T-helper 17 cell (primary cell): ENCODE measurements around the gene APIP. TPM values are rescaled to one million over a fixed set of nuclear protein-coding genes. Genes with fewer than 3 reads are reported as not detected.
A peak's percentile ranks its signal among the peaks of the same experiment; 100 is the strongest.

Source experiments
- ATAC-seq: fragments of 150-1000 bp; cut with Tn5 transposase; 2 replicates; pipeline ENCODE4 v1.10.0; 2021; ENCODE audit warnings: mild to moderate bottlenecking, moderate library complexity
- DNase-seq, 3 donors: peaks; one replicate each; pipeline versions ENCODE4 v3.0.0 to v3.0.0-alpha.2; 2020 to 2021
- H3K9me3 ChIP-seq: one replicate; pipeline ENCODE4 v1.7.0; 2013; ENCODE audit warnings: low read length, mild to moderate bottlenecking; ENCODE audit not compliant: control insufficient read depth, poor library complexity, severe bottlenecking
- H3K27ac Mint-ChIP-seq: one replicate; pipeline ENCODE4 v1.8.0; 2022; ENCODE audit warnings: mild to moderate bottlenecking, moderate library complexity, mixed read lengths
- H3K27me3 Mint-ChIP-seq: one replicate; pipeline ENCODE4 v1.8.0; 2022; ENCODE audit warnings: mixed read lengths
- H3K36me3 Mint-ChIP-seq: one replicate; pipeline ENCODE4 v1.8.0; 2022; ENCODE audit warnings: low read depth, mixed read lengths
- H3K4me1 Mint-ChIP-seq: one replicate; pipeline ENCODE4 v1.8.0; 2022; ENCODE audit warnings: mild to moderate bottlenecking, mixed read lengths
- H3K4me3 Mint-ChIP-seq: one replicate; pipeline ENCODE4 v1.8.0; 2022; ENCODE audit warnings: mild to moderate bottlenecking, moderate library complexity, mixed read lengths
- total RNA-seq, 4 donors: library from RNA in 2 of 4; stranded (reverse) in 2 of 4; gene quantifications; one replicate each; pipeline ENCODE4 v1.2.3 and lab custom pipeline; 2022 to 2026

The APIP gene
- 1 to 10 TPM; 6.4 to 8.4 TPM for total RNA-seq
- total RNA-seq (lab: John Stamatoyannopoulos, UW): 9.9 to 33.0 reads per million in 2 donors

- peaks cover 42% of the 10 kb centered on the region for H3K4me1 Mint-ChIP-seq
- H3K36me3 Mint-ChIP-seq: peaks cover 7% of the 10 kb centered on the region
- H3K9me3 ChIP-seq: no peaks in the 10 kb centered on the region
- H3K27me3 Mint-ChIP-seq: no peaks in the 10 kb centered on the region
- peak; percentile 84 to 98 (median 91) for DNase-seq
- peak; percentile 91 for ATAC-seq
- peak within 1 kb of the TSS; percentile 96 for H3K27ac Mint-ChIP-seq
- peak within 1 kb of the TSS; percentile 96 for H3K4me3 Mint-ChIP-seq
Measured at GRCh38 chr11:34916015-34916842, at the start of gene APIP, which contains the start of gene PDHX. Gene APIP, minus strand, starts transcription at chr11:34916379. Its CDS starts 95 bp downstream, at chr11:34916284. Gene PDHX, plus strand, starts transcription at chr11:34916618. Its CDS starts 38 bp downstream, at chr11:34916656.

DNA sequence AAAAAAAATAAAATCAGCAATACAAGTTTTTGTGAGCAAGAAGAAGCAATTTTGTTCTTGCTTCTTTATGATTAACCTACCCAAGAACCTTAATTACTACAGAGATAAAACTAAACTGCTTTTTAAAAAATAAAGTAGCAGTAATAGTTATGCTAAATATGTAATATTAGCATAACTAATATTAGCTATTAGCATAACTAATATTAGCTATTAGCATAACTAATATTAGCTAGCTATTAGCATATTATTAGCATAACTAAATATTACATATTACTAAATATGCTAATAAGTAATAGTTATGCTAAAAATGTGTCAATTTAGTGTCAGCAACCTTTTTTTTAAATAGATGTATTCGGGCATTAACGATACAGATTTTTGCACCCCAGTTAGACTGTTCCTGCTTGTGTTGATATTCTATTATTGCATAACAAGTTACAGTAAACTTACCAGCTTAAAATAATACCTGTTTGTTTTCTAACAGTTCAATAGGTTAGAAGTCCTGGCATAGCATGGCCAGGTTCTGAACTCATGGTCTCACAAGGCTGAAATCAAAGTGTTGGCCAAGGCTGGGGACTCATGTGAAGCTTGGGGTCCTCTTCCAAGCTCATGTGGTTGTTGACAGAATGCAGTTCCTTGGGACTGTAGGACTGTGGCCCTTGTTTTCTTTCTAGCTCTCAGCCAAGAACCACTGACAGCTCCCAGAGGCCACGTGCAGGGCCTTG, 48.6 kb upstream of the APIP start:
- no peaks in the 10 kb centered on the region for H3K9me3 ChIP-seq

DNA sequence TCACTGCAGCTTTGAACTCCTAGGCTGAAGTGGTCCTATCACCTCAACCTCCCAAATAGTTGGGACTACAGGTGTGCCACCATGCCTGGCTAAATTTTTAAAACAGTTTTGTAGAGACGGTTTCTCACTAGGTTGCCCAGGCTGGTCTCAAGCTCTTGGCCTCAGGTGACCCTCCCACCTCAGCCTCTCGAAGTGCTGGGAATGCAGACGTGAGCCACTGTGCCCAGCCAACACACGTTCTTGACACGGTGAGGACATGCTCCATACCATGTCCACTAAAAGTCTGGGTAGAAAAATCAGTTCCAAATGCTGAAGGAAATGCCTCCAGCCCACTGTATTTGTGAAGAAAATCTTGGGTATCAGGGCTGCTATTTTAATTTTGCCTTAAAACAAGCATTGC, 47.2 kb upstream of the APIP start:
- Mint-ChIP-seq H3K4me1 (peaks cover 6% of the 10 kb centered on the region), H3K27ac (no peak overlapping the region), H3K36me3 (peaks cover 11% of the 10 kb centered on the region), H3K4me3 (no peak overlapping the region), H3K27me3 (no peaks in the 10 kb centered on the region)
- no peak for ATAC-seq
- DNase-seq: no peak
- no peaks in the 10 kb centered on the region for H3K9me3 ChIP-seq

More for the DNA sequence above, 48.6 kb upstream of the APIP start:
- Mint-ChIP-seq H3K36me3 (peaks cover 8% of the 10 kb centered on the region), H3K27ac (no peak overlapping the region), H3K4me1 (no peaks in the 10 kb centered on the region), H3K27me3 (no peaks in the 10 kb centered on the region), H3K4me3 (no peak overlapping the region)
- DNase-seq: no peak
- ATAC-seq: no peak

DNA sequence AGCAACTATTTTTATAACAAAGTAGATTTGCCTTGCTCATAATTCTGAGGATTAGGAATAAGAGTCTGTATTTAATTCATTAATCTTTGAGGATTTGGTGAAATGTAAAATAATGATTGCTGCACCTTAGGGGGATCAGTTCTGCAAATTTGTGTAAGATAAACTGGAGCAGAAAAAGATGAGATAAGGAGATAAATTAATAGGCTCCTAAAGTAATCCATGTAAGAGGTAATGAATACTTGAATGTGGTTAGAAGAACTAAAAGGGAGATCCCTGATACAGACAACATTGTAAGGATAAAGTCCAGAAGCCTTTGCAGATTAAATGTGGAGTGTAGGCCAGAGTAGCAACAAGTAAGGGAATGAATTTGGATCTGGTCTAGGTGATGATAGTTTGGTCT, 45.9 kb upstream of the APIP start:
- DNase-seq (no peak), ATAC-seq (no peak)
- Mint-ChIP-seq H3K4me3 (no peak overlapping the region), H3K36me3 (peaks cover 12% of the 10 kb centered on the region), H3K4me1 (peaks cover 7% of the 10 kb centered on the region), H3K27ac (peak overlapping the region; percentile 56), H3K27me3 (no peaks in the 10 kb centered on the region)
- H3K9me3 ChIP-seq: no peaks in the 10 kb centered on the region

- H3K36me3 Mint-ChIP-seq: peaks cover 12% of the 10 kb centered on the region
- no peak overlapping the region for H3K4me3 Mint-ChIP-seq
- peaks cover 10% of the 10 kb centered on the region for H3K4me1 Mint-ChIP-seq
- H3K27me3 Mint-ChIP-seq: no peaks in the 10 kb centered on the region
- ATAC-seq (no peak), DNase-seq (no peak)
- no peak overlapping the region for H3K27ac Mint-ChIP-seq
- H3K9me3 ChIP-seq: no peaks in the 10 kb centered on the region
Measured at GRCh38 chr11:34960277-34960676, 44.1 kb upstream of the APIP start.

DNA sequence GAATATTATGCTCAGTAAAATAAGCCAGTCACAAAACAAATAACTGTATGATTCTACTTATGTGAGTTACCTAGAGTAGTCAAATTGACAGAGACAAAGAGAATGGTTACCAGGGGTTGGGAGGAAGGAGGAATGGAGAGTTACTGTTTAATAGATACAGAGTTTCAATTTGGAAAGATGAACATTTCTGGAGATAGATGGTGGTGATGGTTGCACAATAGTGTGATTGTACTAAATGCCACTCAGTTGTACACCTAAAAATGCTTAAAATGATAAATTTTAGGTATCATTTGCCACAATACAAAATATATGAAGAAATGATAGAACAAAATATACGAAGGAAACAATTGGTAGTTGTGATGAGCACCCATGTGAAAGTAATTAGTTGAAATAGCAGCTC, 43.6 kb upstream of the APIP start:
- peak overlapping the region; percentile 21 for H3K27ac Mint-ChIP-seq
- no peak overlapping the region for H3K4me3 Mint-ChIP-seq
- no peaks in the 10 kb centered on the region for H3K9me3 ChIP-seq
- H3K36me3 Mint-ChIP-seq: peaks cover 12% of the 10 kb centered on the region
- H3K4me1 Mint-ChIP-seq: peaks cover 13% of the 10 kb centered on the region
- DNase-seq (no peak), ATAC-seq (no peak)
- no peaks in the 10 kb centered on the region for H3K27me3 Mint-ChIP-seq

DNA sequence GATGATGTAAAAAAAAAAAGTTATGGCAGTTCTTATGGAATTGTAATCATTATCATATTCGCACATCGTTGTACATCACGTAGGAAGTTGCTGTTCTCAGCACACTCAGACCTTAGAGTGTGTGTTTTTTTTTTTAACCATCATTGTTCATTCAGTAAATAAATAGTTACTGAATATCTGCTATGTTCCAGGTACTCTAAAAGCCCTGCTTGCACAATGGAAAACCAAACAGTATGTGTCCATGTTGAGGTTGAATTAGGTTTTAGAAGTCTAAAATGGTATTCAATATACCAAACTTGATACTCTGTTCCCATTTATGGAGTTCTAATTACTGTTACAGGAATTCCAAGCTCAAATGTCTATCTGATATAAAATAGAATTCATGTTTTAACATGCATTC, 41.4 kb upstream of the APIP start:
- H3K4me3 Mint-ChIP-seq: no peak overlapping the region
- H3K36me3 Mint-ChIP-seq: peaks cover 12% of the 10 kb centered on the region
- no peaks in the 10 kb centered on the region for H3K9me3 ChIP-seq
- no peak overlapping the region for H3K27ac Mint-ChIP-seq
- ATAC-seq (no peak), DNase-seq (no peak)
- H3K4me1 Mint-ChIP-seq: peaks cover 15% of the 10 kb centered on the region
- no peaks in the 10 kb centered on the region for H3K27me3 Mint-ChIP-seq

- Mint-ChIP-seq H3K4me3 (no peak overlapping the region), H3K27me3 (no peaks in the 10 kb centered on the region), H3K4me1 (peaks cover 15% of the 10 kb centered on the region), H3K27ac (no peak overlapping the region), H3K36me3 (peaks cover 10% of the 10 kb centered on the region)
- no peaks in the 10 kb centered on the region for H3K9me3 ChIP-seq
- DNase-seq (no peak), ATAC-seq (no peak)
Measured at GRCh38 chr11:34957206-34957605, 41.0 kb upstream of the APIP start.

GRCh38 chr11:34953955-34954354, 37.8 kb upstream of the APIP start:
- Mint-ChIP-seq H3K4me3 (no peak overlapping the region), H3K27me3 (no peaks in the 10 kb centered on the region), H3K36me3 (peaks cover 5% of the 10 kb centered on the region), H3K27ac (no peak overlapping the region), H3K4me1 (peaks cover 10% of the 10 kb centered on the region)
- DNase-seq (no peak), ATAC-seq (no peak)
- no peaks in the 10 kb centered on the region for H3K9me3 ChIP-seq

- ATAC-seq (no peak), DNase-seq (no peak)
- no peak overlapping the region for H3K4me3 Mint-ChIP-seq
- H3K9me3 ChIP-seq: no peaks in the 10 kb centered on the region
- H3K4me1 Mint-ChIP-seq: peaks cover 12% of the 10 kb centered on the region
- H3K27ac Mint-ChIP-seq: no peak overlapping the region
- no peaks in the 10 kb centered on the region for H3K27me3 Mint-ChIP-seq
- no peaks in the 10 kb centered on the region for H3K36me3 Mint-ChIP-seq
Measured at GRCh38 chr11:34948696-34949095, 32.5 kb upstream of the APIP start.

GRCh38 chr11:34944692-34945091, 28.5 kb upstream of the APIP start:
- H3K4me1 Mint-ChIP-seq: peaks cover 15% of the 10 kb centered on the region
- no peak for DNase-seq
- H3K4me3 Mint-ChIP-seq: no peak overlapping the region
- no peak for ATAC-seq
- peaks cover 3% of the 10 kb centered on the region for H3K36me3 Mint-ChIP-seq
- H3K27me3 Mint-ChIP-seq: no peaks in the 10 kb centered on the region
- no peaks in the 10 kb centered on the region for H3K9me3 ChIP-seq
- no peak overlapping the region for H3K27ac Mint-ChIP-seq

GRCh38 chr11:34941688-34942087, 25.5 kb upstream of the APIP start:
- H3K9me3 ChIP-seq: no peaks in the 10 kb centered on the region
- Mint-ChIP-seq H3K4me3 (no peak overlapping the region), H3K4me1 (peaks cover 22% of the 10 kb centered on the region), H3K27ac (no peak overlapping the region), H3K27me3 (no peaks in the 10 kb centered on the region), H3K36me3 (peaks cover 5% of the 10 kb centered on the region)
- ATAC-seq (no peak), DNase-seq (no peak)

GRCh38 chr11:34940026-34940677, 24.0 kb upstream of the APIP start:
- ATAC-seq: no peak
- no peaks in the 10 kb centered on the region for H3K27me3 Mint-ChIP-seq
- no peaks in the 10 kb centered on the region for H3K9me3 ChIP-seq
- no peak for DNase-seq
- H3K4me1 Mint-ChIP-seq: peaks cover 23% of the 10 kb centered on the region
- peaks cover 9% of the 10 kb centered on the region for H3K36me3 Mint-ChIP-seq
- H3K4me3 Mint-ChIP-seq: no peak overlapping the region
- H3K27ac Mint-ChIP-seq: no peak overlapping the region
